HCT116 (cell line): ENCODE data around the gene THADA. TPM values are rescaled to one million over a fixed set of nuclear protein-coding genes. Genes with fewer than 3 reads are reported as not detected.

Experiments used
- ATAC-seq: fragments of 200-7000 bp; cut with Tn5 transposase; 2 replicates; pipeline ENCODE4 v1.9.1; 2020; ENCODE audit warnings: mild to moderate bottlenecking, moderate library complexity
- BruUV-seq: library from RNA; stranded (reverse); fragments of 400-500 nt; replicated peaks from 2 replicates; lab custom pipeline; 2021; lab: Mats Ljungman, UMichigan
- CTCF ChIA-PET: fragments of 300-600 bp; sonication (Branson Sonifier 250); formaldehyde crosslinking; loops from one replicate; lab custom pipeline; 2021; ENCODE audit warnings: antibody characterized with exemption; lab: Charles Lee
- POLR2A ChIA-PET: fragments of 300-600, 350-600 bp; sonication (Branson Sonifier 250); formaldehyde crosslinking; loops from one replicate; lab custom pipeline; 2021; ENCODE audit warnings: antibody characterized with exemption; lab: Charles Lee
- RAD21 ChIA-PET, 2 experiments: fragments of 300-600 bp; sonication (Branson Sonifier 250); formaldehyde crosslinking; loops; one replicate each; lab custom pipeline; 2023; ENCODE audit warnings: low total read pairs in 2 of 2; ENCODE audit not compliant: uncharacterized antibody in 2 of 2, unreplicated experiment in 2 of 2, low non-redundant PET in 1 of 2; lab: Charles Lee
- DNase-seq: peaks from one replicate; pipeline ENCODE4 v3.0.0-alpha.2; 2010; ENCODE audit warnings: low read depth, low spot score
- H2AFZ ChIP-seq: fragments of 200-600 bp; shearing (Covaris generic), sonication (generic); 2 replicates; pipeline ENCODE4 v1.6.1; 2017; ENCODE audit warnings: low read depth, mixed run types, mixed read lengths, antibody characterized with exemption, low read length; ENCODE audit not compliant: poor library complexity, severe bottlenecking
- H3K27ac ChIP-seq: 2 replicates; pipeline ENCODE4 v1.5.1; 2012; ENCODE audit warnings: low read depth, low read length
- H3K27me3 ChIP-seq: fragments of 200-600 bp; sonication (generic); 2 replicates; pipeline ENCODE4 v1.6.1; 2016; ENCODE audit warnings: mixed run types, low read length, mixed read lengths; ENCODE audit not compliant: insufficient read depth
- H3K36me3 ChIP-seq, 2 experiments: fragments of 200-500 bp in 1 of 2; fragments of 200-600 bp in 1 of 2; sonication (Bioruptor generic) in 1 of 2; sonication (generic) in 1 of 2; 2 replicates each; pipeline versions ENCODE4 v1.5.1 to v1.6.1; 2014 to 2016; ENCODE audit warnings: low read length in 2 of 2, inconsistent platforms in 1 of 2, mixed read lengths in 1 of 2, mixed run types in 1 of 2; ENCODE audit not compliant: insufficient read depth in 2 of 2, control insufficient read depth in 1 of 2
- H3K4me1 ChIP-seq, 2 experiments: fragments of 200-600 bp in 1 of 2; sonication (generic) in 1 of 2; 2 replicates each; pipeline versions ENCODE4 v1.5.1 to v1.6.1; 2012 to 2017; ENCODE audit warnings: low read length in 2 of 2, inconsistent platforms in 1 of 2, mild to moderate bottlenecking in 1 of 2, mixed read lengths in 1 of 2, mixed run types in 1 of 2, moderate library complexity in 1 of 2; ENCODE audit not compliant: insufficient read depth in 2 of 2, control insufficient read depth in 1 of 2
- H3K4me2 ChIP-seq: fragments of 200-600 bp; sonication (generic); 2 replicates; pipeline ENCODE4 v1.6.1; 2017; ENCODE audit warnings: mixed run types, low read length, mixed read lengths
- H3K4me3 ChIP-seq, 2 experiments: fragments of 200-600 bp in 1 of 2; sonication (generic) in 1 of 2; replicated peaks in 1 of 2; 2 replicates each; pipeline ENCODE4 v1.5.1; 2011 to 2016; ENCODE audit warnings: low read length in 2 of 2, control low read depth in 1 of 2, low read depth in 1 of 2, mild to moderate bottlenecking in 1 of 2, mixed read lengths in 1 of 2, mixed run types in 1 of 2
- H3K79me2 ChIP-seq: fragments of 200-600 bp; sonication (generic); 2 replicates; pipeline ENCODE4 v1.6.1; 2017; ENCODE audit warnings: mild to moderate bottlenecking, mixed run types, low read length, moderate library complexity, mixed read lengths; ENCODE audit not compliant: insufficient read depth
- H3K9ac ChIP-seq: fragments of 200-600 bp; sonication (generic); 2 replicates; pipeline ENCODE4 v1.6.1; 2016; ENCODE audit warnings: low read length, mixed read lengths
- H3K9me2 ChIP-seq: fragments of 200-600 bp; sonication (generic), shearing (Covaris generic); 2 replicates; pipeline ENCODE4 v1.6.1; 2017; ENCODE audit warnings: mixed run types, mild to moderate bottlenecking, moderate library complexity; ENCODE audit not compliant: insufficient read depth
- H3K9me3 ChIP-seq, 2 experiments: fragments of 200-500 bp in 1 of 2; fragments of 200-600 bp in 1 of 2; sonication (Bioruptor generic) in 1 of 2; sonication (generic) in 1 of 2; 2 replicates each; pipeline ENCODE4 v1.6.1; 2014 to 2017; ENCODE audit warnings: low read length in 2 of 2, mixed read lengths in 2 of 2, inconsistent platforms in 1 of 2, low read depth in 1 of 2, mild to moderate bottlenecking in 1 of 2, mixed run types in 1 of 2, moderate library complexity in 1 of 2; ENCODE audit not compliant: control insufficient read depth in 1 of 2, insufficient read depth in 1 of 2
- H4K20me1 ChIP-seq: fragments of 200-600 bp; sonication (generic), shearing (Covaris generic); 2 replicates; pipeline ENCODE4 v1.6.1; 2017; ENCODE audit warnings: mixed run types, mild to moderate bottlenecking, moderate library complexity; ENCODE audit not compliant: insufficient read depth
- ATF3 ChIP-seq: IDR thresholded peaks from 2 replicates; pipeline ENCODE4 v1.6.1; 2012
- CEBPB ChIP-seq: IDR thresholded peaks from 2 replicates; pipeline ENCODE4 v1.6.1; 2012; ENCODE audit warnings: low read depth
- EGR1 ChIP-seq: IDR thresholded peaks from 2 replicates; pipeline ENCODE4 v1.6.1; 2012; ENCODE audit warnings: low read depth
- EZH2 ChIP-seq: fragments of 200-600 bp; sonication (generic); IDR thresholded peaks from 2 replicates; pipeline ENCODE4 v1.6.1; 2017; ENCODE audit warnings: antibody characterized with exemption, mixed run types
- EZH2phosphoT487 ChIP-seq: fragments of 200-600 bp; IDR thresholded peaks from 2 replicates; pipeline ENCODE4 v1.6.1; 2018; ENCODE audit warnings: antibody characterized with exemption, borderline replicate concordance
- FOSL1 ChIP-seq: IDR thresholded peaks from 2 replicates; pipeline ENCODE4 v1.6.1; 2012; ENCODE audit warnings: low read depth
- MAX ChIP-seq: IDR thresholded peaks from 2 replicates; pipeline ENCODE4 v1.6.1; 2012
- POLR2A ChIP-seq: IDR thresholded peaks from 2 replicates; pipeline ENCODE4 v1.7.0; 2011; ENCODE audit warnings: borderline replicate concordance; ENCODE audit not compliant: insufficient read depth, insufficient read length; ENCODE audit errors: extremely low read depth
- RAD21 ChIP-seq: IDR thresholded peaks from 2 replicates; pipeline ENCODE4 v1.6.1; 2012; ENCODE audit warnings: low read depth, mild to moderate bottlenecking
- REST ChIP-seq: IDR thresholded peaks from 2 replicates; pipeline ENCODE4 v1.6.1; 2012; ENCODE audit warnings: low read depth
- SIN3A ChIP-seq: IDR thresholded peaks from 2 replicates; pipeline ENCODE4 v1.6.1; 2012; ENCODE audit warnings: low read depth
- SP1 ChIP-seq: IDR thresholded peaks from 2 replicates; pipeline ENCODE4 v1.6.1; 2012; ENCODE audit warnings: low read depth
- SRF ChIP-seq: IDR thresholded peaks from 2 replicates; pipeline ENCODE4 v1.6.1; 2012; ENCODE audit warnings: low read depth
- TCF7L2 ChIP-seq: IDR thresholded peaks from 2 replicates; pipeline ENCODE4 v1.7.0; 2011; ENCODE audit warnings: borderline replicate concordance, inconsistent platforms; ENCODE audit not compliant: insufficient read depth, insufficient read length; ENCODE audit errors: extremely low read depth
- YY1 ChIP-seq: IDR thresholded peaks from 2 replicates; pipeline ENCODE4 v1.6.1; 2011; ENCODE audit warnings: low read length, low read depth, moderate library complexity, mild to moderate bottlenecking; ENCODE audit not compliant: insufficient replicate concordance; ENCODE audit errors: extremely low read depth
- ZBTB33 ChIP-seq: IDR thresholded peaks from 2 replicates; pipeline ENCODE4 v1.6.1; 2011; ENCODE audit warnings: mild to moderate bottlenecking, low read length, moderate library complexity; ENCODE audit not compliant: insufficient replicate concordance; ENCODE audit errors: extremely low read depth
- ZNF274 ChIP-seq: fragments of 200-500 bp; sonication (Bioruptor generic); IDR thresholded peaks from 2 replicates; pipeline ENCODE4 v1.6.1; 2014; ENCODE audit warnings: mild to moderate bottlenecking, low read depth, low read length, inconsistent platforms
- intact Hi-C: fragments of 100-400 bp; cut with micrococcal nuclease; formaldehyde crosslinking; loops from 2 replicates; pipeline ENCODE4 v1.10.0; 2022
- total RNA-seq: library from RNA; stranded (reverse); gene quantifications from one replicate; pipeline ENCODE4 v1.2.1, GENCODE V29; 2021; ENCODE audit not compliant: unreplicated experiment

Gene THADA
- total RNA-seq, 1 experiment from 2014 or later: 30.7 TPM

- BruUV-seq: no TSS peak
- Histone ChIP-seq H3K9ac (no peak overlapping the region), H3K79me2 (no peaks in the 10 kb centered on the region), H2AFZ (no peak overlapping the region), H3K9me2 (no peaks in the 10 kb centered on the region), H3K36me3 (no peaks in the 10 kb centered on the region), H3K4me1 (peaks cover 14 to 18% of the 10 kb centered on the region in 2 experiments), H4K20me1 (no peaks in the 10 kb centered on the region), H3K27ac (no peak overlapping the region), H3K27me3 (no peaks in the 10 kb centered on the region), H3K9me3 (no peaks in the 10 kb centered on the region), H3K4me2 (no peak overlapping the region), H3K4me3 (no peak overlapping the region)
- DNase-seq (no peak), ATAC-seq (no peak)
- CTCF ChIA-PET: no interaction called here
- no peak for TF ChIP-seq EGR1
- TF ChIP-seq CEBPB: no peak
- TF ChIP-seq FOSL1: no peak
- no peak for TF ChIP-seq SIN3A
- TF ChIP-seq REST: no peak
- no peak for TF ChIP-seq ZNF274
- no peak for TF ChIP-seq SRF
- no peak for TF ChIP-seq EZH2
- TF ChIP-seq SP1: no peak
- TF ChIP-seq ZBTB33: no peak
- TF ChIP-seq POLR2A: no peak
- TF ChIP-seq ATF3: no peak
- no peak for TF ChIP-seq EZH2phosphoT487
- TF ChIP-seq RAD21: no peak
- TF ChIP-seq MAX: no peak
- TF ChIP-seq TCF7L2: no peak
- TF ChIP-seq YY1: no peak
- intact Hi-C loops: no loop called here
- RAD21 ChIA-PET: no interaction called here
- POLR2A ChIA-PET: no interaction called here
These were observed 322.3 kb downstream of the THADA start for GRCh38 chr2:43273529-43273928.
